Ishikawa (cell line): Measurements from ENCODE around the gene OR52A1.

Experiments used
- CEBPB ChIP-seq: IDR thresholded peaks from 2 replicates; pipeline ENCODE4 v1.6.1; 2012
- CREB1 ChIP-seq: IDR thresholded peaks from 2 replicates; pipeline ENCODE4 v1.6.1; 2012; ENCODE audit warnings: low read depth
- EGR1 ChIP-seq: IDR thresholded peaks from 2 replicates; pipeline ENCODE4 v1.6.1; 2012
- EP300 ChIP-seq: IDR thresholded peaks from 2 replicates; pipeline ENCODE4 v1.6.1; 2012; ENCODE audit warnings: borderline replicate concordance
- FOXM1 ChIP-seq: IDR thresholded peaks from 2 replicates; pipeline ENCODE4 v1.6.1; 2012; ENCODE audit warnings: low read depth, borderline replicate concordance
- NFIC ChIP-seq: IDR thresholded peaks from 2 replicates; pipeline ENCODE4 v1.6.1; 2012
- RAD21 ChIP-seq: IDR thresholded peaks from 2 replicates; pipeline ENCODE4 v1.6.1; 2012; ENCODE audit warnings: low read depth
- TAF1 ChIP-seq: IDR thresholded peaks from 2 replicates; pipeline ENCODE4 v1.6.1; 2012; ENCODE audit warnings: low read depth, mild to moderate bottlenecking
- TCF12 ChIP-seq: IDR thresholded peaks from 2 replicates; pipeline ENCODE4 v1.6.1; 2012; ENCODE audit warnings: low read depth
- TEAD4 ChIP-seq: IDR thresholded peaks from 2 replicates; pipeline ENCODE4 v1.6.1; 2012
- YY1 ChIP-seq: IDR thresholded peaks from 2 replicates; pipeline ENCODE4 v1.6.1; 2012; ENCODE audit warnings: low read depth
- ZBTB7A ChIP-seq: IDR thresholded peaks from 2 replicates; pipeline ENCODE4 v1.6.1; 2012; ENCODE audit warnings: low read depth
- TF ChIP-seq, protein P1 (sequence below): IDR thresholded peaks from 2 replicates; pipeline ENCODE4 v1.6.1; 2012
- TF ChIP-seq, protein P2 (sequence below): IDR thresholded peaks from 2 replicates; pipeline ENCODE4 v1.6.1; 2012; ENCODE audit warnings: low read depth, mild to moderate bottlenecking
- TF ChIP-seq, protein P3 (sequence below): IDR thresholded peaks from 2 replicates; pipeline ENCODE4 v1.6.1; 2012

Gene OR52A1

DNA sequence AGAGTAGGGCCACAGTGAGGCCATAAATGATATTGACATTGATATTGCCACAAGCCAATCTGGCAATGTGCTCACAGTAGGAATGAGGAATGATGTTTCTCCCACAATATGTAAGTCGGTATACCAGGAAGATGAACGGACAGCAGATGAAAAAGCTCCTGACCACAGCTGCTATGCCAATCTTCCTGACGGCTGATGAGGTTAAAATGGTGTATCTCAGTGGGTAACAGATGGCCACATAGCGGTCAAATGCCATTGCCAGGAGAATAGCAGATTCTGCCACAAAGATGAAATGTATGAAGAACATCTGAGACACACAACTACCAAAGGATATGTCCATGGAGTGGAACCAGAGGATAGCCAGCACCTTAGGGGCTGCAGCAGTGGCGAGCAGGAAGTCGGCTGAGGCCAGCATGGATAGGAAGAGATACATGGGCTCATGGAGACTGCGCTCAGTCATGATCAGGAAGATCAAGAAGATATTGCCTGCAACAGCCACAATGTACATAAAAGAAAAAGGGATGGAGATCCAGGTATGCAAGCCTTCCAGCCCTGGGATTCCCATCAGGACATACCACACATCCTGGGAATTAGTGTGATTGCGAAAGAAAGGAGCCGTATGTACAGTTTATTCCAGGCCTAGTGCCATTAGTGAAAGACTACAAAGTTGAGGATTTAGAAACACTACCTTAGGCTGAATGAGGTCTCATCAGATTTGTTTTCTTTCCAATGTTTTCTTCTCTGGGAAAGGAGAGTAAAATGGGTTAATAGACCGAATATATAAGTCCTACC, 23.7 kb upstream of the OR52A1 start:
- TF ChIP-seq, protein P1, sequence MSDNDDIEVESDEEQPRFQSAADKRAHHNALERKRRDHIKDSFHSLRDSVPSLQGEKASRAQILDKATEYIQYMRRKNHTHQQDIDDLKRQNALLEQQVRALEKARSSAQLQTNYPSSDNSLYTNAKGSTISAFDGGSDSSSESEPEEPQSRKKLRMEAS: no peak
- TF ChIP-seq ZBTB7A: no peak
- TF ChIP-seq EP300: no peak
- TF ChIP-seq TAF1: no peak
- TF ChIP-seq, protein P2, sequence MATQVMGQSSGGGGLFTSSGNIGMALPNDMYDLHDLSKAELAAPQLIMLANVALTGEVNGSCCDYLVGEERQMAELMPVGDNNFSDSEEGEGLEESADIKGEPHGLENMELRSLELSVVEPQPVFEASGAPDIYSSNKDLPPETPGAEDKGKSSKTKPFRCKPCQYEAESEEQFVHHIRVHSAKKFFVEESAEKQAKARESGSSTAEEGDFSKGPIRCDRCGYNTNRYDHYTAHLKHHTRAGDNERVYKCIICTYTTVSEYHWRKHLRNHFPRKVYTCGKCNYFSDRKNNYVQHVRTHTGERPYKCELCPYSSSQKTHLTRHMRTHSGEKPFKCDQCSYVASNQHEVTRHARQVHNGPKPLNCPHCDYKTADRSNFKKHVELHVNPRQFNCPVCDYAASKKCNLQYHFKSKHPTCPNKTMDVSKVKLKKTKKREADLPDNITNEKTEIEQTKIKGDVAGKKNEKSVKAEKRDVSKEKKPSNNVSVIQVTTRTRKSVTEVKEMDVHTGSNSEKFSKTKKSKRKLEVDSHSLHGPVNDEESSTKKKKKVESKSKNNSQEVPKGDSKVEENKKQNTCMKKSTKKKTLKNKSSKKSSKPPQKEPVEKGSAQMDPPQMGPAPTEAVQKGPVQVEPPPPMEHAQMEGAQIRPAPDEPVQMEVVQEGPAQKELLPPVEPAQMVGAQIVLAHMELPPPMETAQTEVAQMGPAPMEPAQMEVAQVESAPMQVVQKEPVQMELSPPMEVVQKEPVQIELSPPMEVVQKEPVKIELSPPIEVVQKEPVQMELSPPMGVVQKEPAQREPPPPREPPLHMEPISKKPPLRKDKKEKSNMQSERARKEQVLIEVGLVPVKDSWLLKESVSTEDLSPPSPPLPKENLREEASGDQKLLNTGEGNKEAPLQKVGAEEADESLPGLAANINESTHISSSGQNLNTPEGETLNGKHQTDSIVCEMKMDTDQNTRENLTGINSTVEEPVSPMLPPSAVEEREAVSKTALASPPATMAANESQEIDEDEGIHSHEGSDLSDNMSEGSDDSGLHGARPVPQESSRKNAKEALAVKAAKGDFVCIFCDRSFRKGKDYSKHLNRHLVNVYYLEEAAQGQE: no peak
- TF ChIP-seq, protein P3, sequence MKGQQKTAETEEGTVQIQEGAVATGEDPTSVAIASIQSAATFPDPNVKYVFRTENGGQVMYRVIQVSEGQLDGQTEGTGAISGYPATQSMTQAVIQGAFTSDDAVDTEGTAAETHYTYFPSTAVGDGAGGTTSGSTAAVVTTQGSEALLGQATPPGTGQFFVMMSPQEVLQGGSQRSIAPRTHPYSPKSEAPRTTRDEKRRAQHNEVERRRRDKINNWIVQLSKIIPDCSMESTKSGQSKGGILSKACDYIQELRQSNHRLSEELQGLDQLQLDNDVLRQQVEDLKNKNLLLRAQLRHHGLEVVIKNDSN: no peak
- TF ChIP-seq TEAD4: no peak
- no peak for TF ChIP-seq CEBPB
- no peak for TF ChIP-seq TCF12
- no peak for TF ChIP-seq EGR1
- no peak for TF ChIP-seq YY1
- no peak for TF ChIP-seq RAD21
- no peak for TF ChIP-seq NFIC
- no peak for TF ChIP-seq CREB1
- TF ChIP-seq FOXM1: no peak

DNA sequence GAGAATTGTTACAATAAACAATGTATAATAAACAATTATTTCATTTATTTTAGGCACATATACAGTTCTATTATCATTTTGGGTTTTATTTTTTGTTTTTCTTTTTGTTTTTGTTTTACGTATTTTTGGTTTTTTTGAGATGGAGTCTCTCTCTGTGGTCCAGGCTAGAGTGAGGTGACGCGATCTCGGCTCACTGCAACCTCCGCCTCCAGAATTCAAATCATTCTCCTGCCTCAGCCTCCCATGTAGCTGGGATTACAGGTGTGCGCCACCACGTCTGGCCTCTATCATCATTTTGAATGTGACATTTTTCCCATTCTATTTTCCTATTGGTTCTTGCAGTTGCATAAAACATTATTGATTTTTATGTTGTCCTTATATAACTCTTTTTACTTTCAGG, 20.4 kb upstream of the OR52A1 start:
- TF ChIP-seq EGR1: no peak
- no peak for TF ChIP-seq TAF1
- TF ChIP-seq RAD21: no peak
- TF ChIP-seq TEAD4: no peak
- no peak for TF ChIP-seq TCF12
- TF ChIP-seq ZBTB7A: no peak
- TF ChIP-seq, protein P3: no peak
- TF ChIP-seq FOXM1: no peak
- TF ChIP-seq, protein P1: no peak
- no peak for TF ChIP-seq YY1
- TF ChIP-seq, protein P2: no peak
- no peak for TF ChIP-seq NFIC
- no peak for TF ChIP-seq EP300

DNA sequence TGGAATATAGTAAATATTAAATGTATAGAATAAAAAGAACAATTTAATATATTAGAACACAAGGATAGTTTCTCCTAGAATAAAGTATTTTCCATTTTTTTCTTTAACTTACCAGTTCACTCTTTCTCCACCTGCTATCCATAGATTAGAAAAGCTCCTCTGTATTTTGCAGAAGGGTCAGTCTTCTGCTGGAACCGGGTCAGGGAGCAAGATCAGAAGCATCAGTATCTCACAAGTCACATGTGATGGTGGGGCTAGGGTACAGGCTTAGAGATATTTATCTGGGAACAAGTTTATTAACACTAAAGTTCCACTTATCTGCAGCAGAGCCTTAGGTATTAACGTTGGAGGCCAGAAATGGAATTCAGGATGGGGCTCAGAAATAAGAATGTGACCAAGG, 17.3 kb upstream of the OR52A1 start:
- TF ChIP-seq YY1: no peak
- TF ChIP-seq RAD21: no peak
- TF ChIP-seq NFIC: no peak
- TF ChIP-seq TAF1: no peak
- TF ChIP-seq, protein P1: no peak
- no peak for TF ChIP-seq CEBPB
- TF ChIP-seq EGR1: no peak
- TF ChIP-seq, protein P2: no peak
- no peak for TF ChIP-seq EP300
- TF ChIP-seq, protein P3: no peak
- TF ChIP-seq CREB1: no peak
- TF ChIP-seq FOXM1: no peak
- no peak for TF ChIP-seq ZBTB7A
- TF ChIP-seq TEAD4: no peak
- TF ChIP-seq TCF12: no peak
